NCI-H2227 (cell line): Measurements from ENCODE around the gene EMC9.
"Not testable (repeated sequence)": the region's sequence is repeated elsewhere in the genome, so short reads cannot be mapped to it uniquely, and the experiment has no call there.

Experiments
- DNase-seq: peaks from one replicate; lab custom pipeline; 2025; ENCODE audit not compliant: unreplicated experiment; lab: John Stamatoyannopoulos, UW

The EMC9 gene

GRCh38 chr14:24110523-24110922, 30.9 kb downstream of the EMC9 start:
- DNase-seq = no peak

- DNase-seq = no peak
These were observed 31.3 kb downstream of the EMC9 start for GRCh38 chr14:24110060-24110459.

GRCh38 chr14:24108336-24108874, 33.0 kb downstream of the EMC9 start:
- DNase-seq = no peak

- no peak for DNase-seq
These were observed 34.6 kb downstream of the EMC9 start for GRCh38 chr14:24106672-24107271.

GRCh38 chr14:24105609-24106239, 35.7 kb downstream of the EMC9 start:
- not testable (repeated sequence) for DNase-seq

- no peak for DNase-seq
These were observed 37.9 kb downstream of the EMC9 start for GRCh38 chr14:24103451-24103850.

- no peak for DNase-seq
These were observed 38.9 kb downstream of the EMC9 start for GRCh38 chr14:24102357-24103048.

GRCh38 chr14:24100982-24101494, 40.4 kb downstream of the EMC9 start:
- no peak for DNase-seq

GRCh38 chr14:24100197-24100981, 41.0 kb downstream of the EMC9 start:
- no peak for DNase-seq

GRCh38 chr14:24098927-24099813, 42.2 kb downstream of the EMC9 start:
- no peak for DNase-seq

GRCh38 chr14:24098229-24098926, 43.0 kb downstream of the EMC9 start:
- no peak for DNase-seq

- DNase-seq = no peak
These were observed 44.7 kb downstream of the EMC9 start for GRCh38 chr14:24096545-24097181.

- peak; percentile 56 for DNase-seq
These were observed 45.9 kb downstream of the EMC9 start for GRCh38 chr14:24095271-24096068.

- DNase-seq = no peak
These were observed 46.5 kb downstream of the EMC9 start for GRCh38 chr14:24094841-24095270.

- peak; percentile 85 for DNase-seq
These were observed 47.2 kb downstream of the EMC9 start, which contains the start of gene PCK2 for GRCh38 chr14:24093901-24094840. PCK2 (plus strand) TSS chr14:24094311; CDS start chr14:24094406, 95 bp downstream.

GRCh38 chr14:24093207-24093900, 48.0 kb downstream of the EMC9 start:
- no peak for DNase-seq
